Cardiac muscle cell (in vitro differentiated cells and primary cell): ENCODE data around the gene SGPL1. TPM values are rescaled to one million over a fixed set of nuclear protein-coding genes. Genes with fewer than 3 reads are reported as not detected.

Experiments used
- DNase-seq, 2 donors: peaks; one replicate each; pipeline versions ENCODE4 v3.0.0 to v3.0.0-alpha.2; 2010 to 2017; ENCODE audit warnings: low read depth in 1 of 2, low spot score in 1 of 2
- H3K27ac ChIP-seq: fragments of 200-600 bp; sonication (generic); 2 replicates; pipeline ENCODE4 v1.5.1; 2016
- H3K27me3 ChIP-seq: fragments of 200-600 bp; sonication (generic); 2 replicates; pipeline ENCODE4 v1.6.0; 2016; ENCODE audit warnings: control low read depth
- H3K36me3 ChIP-seq: fragments of 200-600 bp; sonication (generic); 2 replicates; pipeline ENCODE4 v1.5.1; 2016; ENCODE audit warnings: control low read depth
- H3K4me1 ChIP-seq: fragments of 200-600 bp; sonication (generic); 2 replicates; pipeline ENCODE4 v1.8.1; 2017; ENCODE audit warnings: low read depth, mild to moderate bottlenecking, mixed run types
- H3K4me3 ChIP-seq: fragments of 200-600 bp; sonication (generic); 2 replicates; pipeline ENCODE4 v1.5.1; 2016; ENCODE audit warnings: mild to moderate bottlenecking
- H3K9me3 ChIP-seq: fragments of 200-600 bp; sonication (generic); 2 replicates; pipeline ENCODE4 v1.5.1; 2017; ENCODE audit warnings: low read depth, mild to moderate bottlenecking, control low read depth
- polyA plus RNA-seq: library from polyadenylated mRNA; unstranded; fragments of >200 nt; fragmentation: Nextera tagmentation; extraction: Ambion mirVana; gene quantifications from 2 replicates; pipeline ENCODE4 v1.2.1, GENCODE V29; 2016
- total RNA-seq: library from RNA; depleted of rRNA; stranded (reverse); fragments of >200 nt; gene quantifications from 2 replicates; pipeline ENCODE4 v1.2.3, GENCODE V29; 2016
- TF ChIP-seq, protein P1 (sequence below): IDR thresholded peaks from 2 replicates; pipeline ENCODE4 v1.5.1; 2012; ENCODE audit warnings: low read depth, mild to moderate bottlenecking, low read length

SGPL1 gene
- total and polyA plus RNA-seq, 2 experiments from 2014 or later, result 32.3 to 51.9 TPM

GRCh38 chr10:70926226-70927000 lies 110.7 kb downstream of the SGPL1 start:
- Histone ChIP-seq H3K27me3 (no peaks in the 10 kb centered on the region), H3K36me3 (no peaks in the 10 kb centered on the region), H3K4me1 (no peaks in the 10 kb centered on the region), H3K9me3 (no peaks in the 10 kb centered on the region), H3K4me3 (no peak overlapping the region), H3K27ac (no peak overlapping the region)
- TF ChIP-seq, protein P1, sequence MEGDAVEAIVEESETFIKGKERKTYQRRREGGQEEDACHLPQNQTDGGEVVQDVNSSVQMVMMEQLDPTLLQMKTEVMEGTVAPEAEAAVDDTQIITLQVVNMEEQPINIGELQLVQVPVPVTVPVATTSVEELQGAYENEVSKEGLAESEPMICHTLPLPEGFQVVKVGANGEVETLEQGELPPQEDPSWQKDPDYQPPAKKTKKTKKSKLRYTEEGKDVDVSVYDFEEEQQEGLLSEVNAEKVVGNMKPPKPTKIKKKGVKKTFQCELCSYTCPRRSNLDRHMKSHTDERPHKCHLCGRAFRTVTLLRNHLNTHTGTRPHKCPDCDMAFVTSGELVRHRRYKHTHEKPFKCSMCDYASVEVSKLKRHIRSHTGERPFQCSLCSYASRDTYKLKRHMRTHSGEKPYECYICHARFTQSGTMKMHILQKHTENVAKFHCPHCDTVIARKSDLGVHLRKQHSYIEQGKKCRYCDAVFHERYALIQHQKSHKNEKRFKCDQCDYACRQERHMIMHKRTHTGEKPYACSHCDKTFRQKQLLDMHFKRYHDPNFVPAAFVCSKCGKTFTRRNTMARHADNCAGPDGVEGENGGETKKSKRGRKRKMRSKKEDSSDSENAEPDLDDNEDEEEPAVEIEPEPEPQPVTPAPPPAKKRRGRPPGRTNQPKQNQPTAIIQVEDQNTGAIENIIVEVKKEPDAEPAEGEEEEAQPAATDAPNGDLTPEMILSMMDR, result no peak
- DNase-seq, result no peak

DNA sequence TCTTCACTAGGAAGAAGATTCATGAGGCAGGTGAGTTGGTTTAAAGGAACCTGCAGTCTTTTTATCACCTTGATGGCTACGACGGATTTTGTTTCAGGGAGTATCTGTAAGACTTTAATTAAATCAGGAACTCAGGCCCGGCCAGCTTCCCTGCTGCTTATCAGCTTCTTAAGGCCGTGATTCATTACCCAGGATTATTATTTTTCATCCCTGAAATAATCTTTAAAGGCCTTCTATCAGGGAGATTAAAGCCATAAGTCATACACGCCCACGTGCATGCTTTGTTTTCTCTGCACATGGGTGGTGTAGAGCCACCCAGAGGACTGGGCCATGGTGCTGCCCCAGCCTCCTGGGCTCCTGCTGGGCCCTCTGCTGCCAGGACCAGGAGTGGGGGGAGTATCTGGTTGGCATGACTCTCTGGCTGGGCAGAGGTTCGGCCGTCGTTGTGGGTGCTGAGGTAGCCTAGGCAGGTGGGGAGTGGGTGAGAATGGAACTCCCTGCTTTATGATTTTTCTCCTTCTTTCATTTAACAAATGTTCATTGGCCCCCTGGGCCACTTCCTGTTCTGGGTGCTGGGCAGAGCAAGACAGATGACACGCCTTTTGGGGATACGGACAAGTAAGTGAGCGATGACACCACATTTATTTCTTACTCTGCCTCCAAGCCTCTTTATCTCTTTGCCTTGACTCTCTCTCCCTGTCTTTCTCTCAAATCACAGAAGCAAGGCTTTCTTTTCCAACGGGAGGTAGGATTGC lies 111.6 kb downstream of the SGPL1 start:
- H3K9me3 ChIP-seq, result no peaks in the 10 kb centered on the region
- H3K36me3 ChIP-seq, result no peaks in the 10 kb centered on the region
- DNase-seq, result peak in 1 of 2 donors; percentile 47
- no peak overlapping the region for H3K27ac ChIP-seq
- H3K4me1 ChIP-seq, result no peaks in the 10 kb centered on the region
- TF ChIP-seq, protein P1, result no peak
- no peak overlapping the region for H3K4me3 ChIP-seq
- no peaks in the 10 kb centered on the region for H3K27me3 ChIP-seq

DNA sequence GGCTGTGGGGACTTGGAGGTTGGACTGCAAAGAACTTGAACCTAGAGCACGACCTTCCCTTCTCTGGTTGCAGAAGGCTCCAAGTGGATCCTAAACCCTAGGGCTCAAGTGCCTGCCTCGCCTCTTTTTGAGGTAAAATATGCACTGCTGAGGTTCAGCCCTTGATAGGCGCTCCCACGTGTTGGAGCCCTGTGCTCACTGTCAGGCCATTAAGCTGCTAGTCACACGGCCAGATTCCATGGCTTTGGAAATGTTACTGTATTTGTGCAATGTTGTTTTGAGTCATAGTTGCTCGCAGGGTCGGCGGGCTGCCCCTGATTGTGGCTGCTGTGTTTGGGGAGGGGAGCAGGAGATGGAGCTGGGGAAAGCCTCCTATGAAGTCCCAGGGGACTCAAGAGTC lies 112.4 kb downstream of the SGPL1 start:
- H3K36me3 ChIP-seq, result no peaks in the 10 kb centered on the region
- no peak overlapping the region for H3K4me3 ChIP-seq
- DNase-seq, result peak in 1 of 2 donors; percentile 14
- H3K27me3 ChIP-seq, result no peaks in the 10 kb centered on the region
- no peaks in the 10 kb centered on the region for H3K4me1 ChIP-seq
- no peak overlapping the region for H3K27ac ChIP-seq
- H3K9me3 ChIP-seq, result no peaks in the 10 kb centered on the region
- TF ChIP-seq, protein P1, result no peak

- H3K4me1 ChIP-seq, result no peaks in the 10 kb centered on the region
- no peak overlapping the region for H3K27ac ChIP-seq
- no peaks in the 10 kb centered on the region for H3K27me3 ChIP-seq
These were observed 114.7 kb downstream of the SGPL1 start for GRCh38 chr10:70930263-70931000.

More at GRCh38 chr10:70930263-70931000, 114.7 kb downstream of the SGPL1 start:
- no peaks in the 10 kb centered on the region for H3K36me3 ChIP-seq
- no peaks in the 10 kb centered on the region for H3K9me3 ChIP-seq
- H3K4me3 ChIP-seq, result no peak overlapping the region
- no peak for DNase-seq
- TF ChIP-seq, protein P1, result no peak

Other genes with a start within 250 kb of the SGPL1 start
- 0.07 TPM in 1 of 2 replicates, not detected in the other for gene PRF1, start 213.2 kb upstream of the SGPL1 start, total RNA-seq
- gene PRF1, start 213.2 kb upstream of the SGPL1 start, polyA plus RNA-seq, result 0.84 TPM in 1 of 2 replicates, not detected in the other
- gene ADAMTS14, start 143.4 kb upstream of the SGPL1 start, total RNA-seq, result 0.63 and 1.9 TPM in 2 replicates
- 1.2 and 2.2 TPM in 2 replicates for gene ADAMTS14, start 143.4 kb upstream of the SGPL1 start, polyA plus RNA-seq
- not detected in 2 replicates for gene TBATA, start 30.6 kb upstream of the SGPL1 start, total RNA-seq
- not detected in 2 replicates for gene TBATA, start 30.6 kb upstream of the SGPL1 start, polyA plus RNA-seq
- gene PCBD1, start 72.6 kb downstream of the SGPL1 start, total RNA-seq, result 145 and 174 TPM in 2 replicates
- gene PCBD1, start 72.6 kb downstream of the SGPL1 start, polyA plus RNA-seq, result 222 and 264 TPM in 2 replicates